Forelimb muscle (tissue), 1 donor: ENCODE measurements around the gene STAC. TPM values are rescaled to one million over a fixed set of nuclear protein-coding genes. Genes with fewer than 3 reads are reported as not detected.
A peak's percentile ranks its signal among the peaks of the same experiment; 100 is the strongest.
"Not testable (repeated sequence)": the region's sequence is repeated elsewhere in the genome, so short reads cannot be mapped to it uniquely, and the experiment has no call there.

ENCODE experiments used
- DNase-seq: peaks from one replicate; pipeline ENCODE4 v3.0.0-alpha.2; 2013; ENCODE audit warnings: low read depth
- polyA plus RNA-seq: library from polyadenylated mRNA; unstranded; fragments of 120-200 nt; gene quantifications from one replicate; pipeline ENCODE4 v1.2.1, GENCODE V29; 2013; ENCODE audit not compliant: insufficient read length

STAC gene
- polyA plus RNA-seq, 1 donor = 40.1 TPM

DNA sequence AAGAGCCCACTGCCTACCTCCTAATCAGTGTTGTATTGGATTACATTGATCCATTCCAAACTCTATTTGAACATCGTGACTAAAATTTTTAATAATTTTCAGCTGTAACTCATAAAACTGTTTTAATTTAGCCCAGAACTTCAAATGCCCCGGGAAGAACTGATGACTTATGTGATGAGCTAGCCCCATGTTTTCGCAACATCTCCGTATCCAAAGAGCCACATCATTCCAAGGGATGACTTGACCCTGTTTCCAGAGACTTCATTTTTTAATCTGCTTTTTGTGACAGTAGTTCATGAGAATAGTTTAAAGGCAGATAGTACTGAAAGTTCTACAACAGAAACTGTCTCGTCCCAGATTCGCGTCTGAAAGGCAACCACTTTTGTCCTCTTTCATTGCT is 97.4 kb downstream of the STAC start:
- DNase-seq = no peak

DNA sequence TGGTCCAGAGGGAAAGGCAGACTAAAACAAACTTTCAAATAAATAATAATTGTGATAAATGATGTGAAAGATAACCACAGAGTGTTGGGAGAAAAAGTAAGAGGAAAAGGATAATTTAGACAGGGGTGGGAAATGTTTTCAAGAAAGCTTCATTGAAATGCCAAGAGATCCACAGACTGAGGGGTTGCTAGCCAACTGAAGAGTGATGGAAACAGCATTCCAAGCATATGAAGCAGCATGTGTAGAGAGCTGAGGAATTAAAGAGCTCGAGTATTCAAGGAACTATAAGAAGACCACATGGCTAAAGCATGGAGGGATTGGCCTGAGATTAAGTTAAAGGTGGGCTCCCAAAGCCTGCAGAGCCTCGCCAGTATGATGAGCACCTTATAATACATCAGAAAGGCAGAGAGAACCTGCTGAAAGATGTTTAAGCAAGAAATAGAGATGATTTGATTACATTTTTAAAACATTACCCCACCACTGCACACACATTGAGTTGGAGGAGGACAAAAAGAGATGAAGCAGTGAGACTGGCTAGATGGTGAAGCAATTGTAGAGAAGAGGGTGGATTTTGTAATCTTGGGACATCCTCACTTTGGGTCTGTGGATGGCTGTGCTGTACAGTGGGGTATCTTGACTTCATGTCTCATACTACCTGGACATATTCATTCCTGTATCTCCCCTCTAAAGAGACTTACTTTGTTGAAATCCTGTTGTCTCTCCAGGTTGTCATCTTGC is 100.8 kb downstream of the STAC start:
- no peak for DNase-seq

DNA sequence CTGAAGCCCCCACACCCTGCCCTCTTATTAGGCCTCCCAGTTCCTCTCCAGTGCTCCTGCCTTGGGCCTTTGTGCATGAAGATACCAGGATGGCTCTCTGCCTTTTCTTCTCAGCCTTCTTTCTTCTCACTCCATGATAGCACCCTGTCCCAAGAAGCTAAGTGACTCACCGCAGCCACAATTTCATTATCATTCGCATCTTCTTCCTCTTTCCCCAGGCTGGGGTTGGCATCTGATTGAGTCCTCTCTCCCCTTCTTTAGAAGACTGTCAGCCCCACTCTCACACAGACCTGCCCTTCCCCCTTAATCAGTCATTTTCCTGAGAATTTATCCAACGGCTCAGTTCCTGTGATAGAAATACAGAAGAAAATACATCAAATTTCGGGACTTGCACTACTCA is 102.0 kb downstream of the STAC start:
- DNase-seq = no peak

DNA sequence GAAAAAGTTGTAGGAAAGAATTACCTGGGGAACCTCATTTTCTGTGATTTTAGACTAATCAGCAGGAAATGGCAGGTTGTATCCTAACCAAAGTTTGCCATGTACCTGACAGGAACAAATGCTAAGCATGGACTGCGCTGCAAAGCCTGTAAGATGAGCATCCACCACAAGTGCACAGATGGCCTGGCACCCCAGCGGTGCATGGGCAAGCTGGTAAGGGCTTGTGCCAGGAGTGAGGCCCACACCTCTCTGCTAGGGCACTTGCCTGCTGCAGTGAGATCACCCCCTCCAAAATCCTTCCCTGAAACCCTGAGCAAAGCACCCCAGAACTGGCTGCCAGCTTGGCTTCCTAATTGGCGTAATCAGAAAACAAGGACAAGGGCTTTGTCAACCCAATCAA is 102.6 kb downstream of the STAC start:
- no peak for DNase-seq

DNA sequence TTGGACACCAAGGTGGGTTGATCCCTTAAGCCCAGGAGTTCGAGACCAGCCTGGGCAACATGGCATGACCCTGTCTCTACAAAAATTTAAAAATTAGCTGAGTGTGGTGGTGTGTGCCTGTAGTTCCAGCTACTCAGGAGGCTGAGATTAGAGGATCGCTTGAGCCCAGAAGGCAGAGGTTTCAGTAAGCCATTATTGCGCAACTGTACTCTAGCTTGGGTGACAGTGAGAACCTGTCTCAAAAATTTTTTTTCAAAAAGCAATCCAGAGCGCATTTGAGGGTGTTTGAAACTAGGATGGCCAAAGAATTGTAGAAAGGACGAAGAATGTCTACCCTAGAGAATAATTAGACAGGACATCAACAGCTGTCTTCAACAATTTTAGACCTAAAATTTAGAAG is 103.4 kb downstream of the STAC start:
- DNase-seq = no peak

- no peak for DNase-seq
Observed at GRCh38 chr3:36484386-36484785, 104.1 kb downstream of the STAC start.

GRCh38 chr3:36486009-36486795 is 105.9 kb downstream of the STAC start:
- no peak for DNase-seq

- DNase-seq = no peak
Observed at GRCh38 chr3:36487616-36488015, 107.3 kb downstream of the STAC start.

GRCh38 chr3:36488077-36488789 is 107.9 kb downstream of the STAC start:
- no peak for DNase-seq

DNA sequence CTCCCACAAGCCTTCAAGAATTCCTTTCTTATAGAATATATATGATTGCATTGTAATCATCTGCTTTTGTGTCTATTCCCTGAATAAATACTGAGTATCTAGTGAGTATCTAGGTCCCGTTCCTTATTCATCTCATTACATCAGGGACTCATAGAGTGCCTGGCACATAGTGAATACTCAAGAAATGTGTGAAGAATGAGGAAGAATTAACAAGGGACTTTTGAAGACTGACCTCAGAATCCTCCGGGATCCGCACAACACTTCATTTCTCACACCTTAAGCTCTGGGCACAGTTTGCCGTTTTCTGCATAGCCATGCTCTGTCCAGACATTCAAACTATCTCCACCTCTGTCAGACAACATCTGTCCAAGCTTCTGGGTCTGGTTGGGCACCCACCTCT is 108.8 kb downstream of the STAC start:
- DNase-seq = no peak

DNA sequence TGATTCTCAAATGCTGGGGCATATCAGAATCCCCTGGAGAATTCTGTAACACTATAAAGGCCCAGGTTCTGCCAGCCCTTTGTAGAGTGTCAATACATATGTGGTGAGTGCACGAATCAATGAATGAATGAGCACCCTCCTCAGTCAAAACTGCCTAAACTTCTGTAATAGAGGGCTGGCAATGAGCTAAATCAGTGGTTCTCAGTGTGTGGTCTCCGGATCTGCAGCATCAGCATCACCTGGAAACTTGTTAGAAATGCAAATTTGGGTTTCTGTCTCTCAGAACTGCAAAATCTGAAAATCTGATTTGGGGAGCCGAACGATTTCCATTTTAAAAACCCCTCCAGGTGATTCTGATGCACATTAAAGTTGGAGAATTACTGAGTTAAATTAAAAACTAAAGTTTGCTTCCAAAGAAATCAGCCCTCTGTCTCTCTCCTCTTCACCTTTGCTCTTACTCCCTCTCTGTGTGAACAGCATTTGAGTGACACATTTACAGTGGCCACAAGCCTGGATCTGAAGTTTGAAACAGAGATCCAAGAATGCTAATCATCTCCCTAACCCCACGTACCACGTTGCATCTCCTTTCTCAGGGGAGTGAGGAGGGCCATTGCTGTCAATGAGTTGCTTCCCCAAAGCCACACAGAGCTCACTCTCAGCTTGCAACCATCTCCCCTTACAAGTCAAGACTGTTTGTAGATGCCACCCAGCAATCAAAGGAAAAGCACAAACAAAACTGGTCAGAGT is 109.5 kb downstream of the STAC start:
- no peak for DNase-seq

- no peak for DNase-seq
Observed at GRCh38 chr3:36493051-36493450, 112.7 kb downstream of the STAC start.

DNA sequence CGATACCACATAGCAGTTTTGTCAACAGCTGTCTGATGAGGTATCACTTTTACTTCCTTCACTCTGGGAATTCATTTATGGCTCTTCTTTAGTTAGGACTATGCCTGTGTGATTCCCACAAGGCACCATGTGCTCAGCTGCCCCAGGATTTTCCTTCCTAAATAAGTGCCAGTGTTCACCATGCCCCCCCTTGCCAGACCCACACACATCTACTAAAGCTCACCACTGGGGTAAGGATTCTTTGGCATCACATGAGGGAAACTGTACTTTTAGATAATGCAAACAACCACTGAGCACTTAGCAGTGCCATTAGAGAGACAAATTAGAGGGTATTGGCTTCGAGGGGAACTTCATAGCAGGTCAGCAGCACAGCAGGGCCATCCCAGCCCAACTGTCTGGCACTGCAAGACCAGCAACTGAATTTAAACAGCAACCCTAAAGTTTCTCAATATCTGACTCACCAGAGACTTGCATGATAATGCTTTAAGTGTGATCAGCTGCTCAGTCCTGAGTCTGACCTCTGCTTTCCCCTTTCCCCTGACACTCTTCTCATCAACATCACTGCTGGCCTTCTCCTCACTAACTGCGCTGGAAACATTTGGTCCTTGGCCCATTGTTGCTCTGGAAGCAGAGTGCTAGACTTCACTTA is 114.3 kb downstream of the STAC start:
- no peak for DNase-seq

GRCh38 chr3:36496684-36497633 is 116.7 kb downstream of the STAC start:
- DNase-seq = peak; percentile 88

DNA sequence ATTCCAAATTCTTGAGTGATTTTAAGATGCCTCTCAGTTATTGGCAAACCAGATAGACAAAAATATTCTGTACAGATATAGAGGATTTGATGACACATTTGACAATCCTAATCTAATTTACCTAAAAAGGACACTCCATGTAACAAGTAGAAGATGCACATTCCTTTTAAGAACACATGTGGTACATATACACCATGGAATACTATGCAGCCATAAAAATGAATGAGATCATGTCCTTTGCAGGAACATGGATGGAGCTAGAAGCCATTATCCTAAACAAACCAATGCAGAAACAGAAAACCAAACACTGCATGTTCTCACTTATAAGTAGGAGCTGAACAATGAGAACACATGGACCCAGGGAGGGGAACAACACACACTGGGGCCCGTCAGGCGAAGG is 119.7 kb downstream of the STAC start:
- DNase-seq = not testable (repeated sequence)

DNA sequence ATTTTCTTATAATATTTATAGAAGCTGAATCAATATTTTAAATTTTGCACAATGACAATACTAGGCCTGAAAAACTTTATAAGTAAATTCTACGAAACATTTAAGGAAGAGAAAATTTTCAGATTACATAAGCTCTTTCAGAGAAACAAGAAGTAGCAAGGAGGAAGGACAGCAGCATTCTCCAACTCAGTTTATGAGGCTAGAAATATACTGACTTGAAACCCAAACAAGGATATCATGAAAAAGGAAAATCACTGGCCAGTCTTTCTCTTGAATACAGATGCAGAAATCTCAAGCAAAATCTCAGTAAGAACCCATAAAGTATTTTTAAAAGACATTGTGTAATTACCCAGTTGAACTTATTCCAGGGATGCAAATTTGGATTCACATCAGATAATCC is 121.3 kb downstream of the STAC start:
- no peak for DNase-seq

GRCh38 chr3:36505393-36505792 is 125.1 kb downstream of the STAC start:
- no peak for DNase-seq

- DNase-seq = no peak
Observed at GRCh38 chr3:36511791-36512486, 131.6 kb downstream of the STAC start.

DNA sequence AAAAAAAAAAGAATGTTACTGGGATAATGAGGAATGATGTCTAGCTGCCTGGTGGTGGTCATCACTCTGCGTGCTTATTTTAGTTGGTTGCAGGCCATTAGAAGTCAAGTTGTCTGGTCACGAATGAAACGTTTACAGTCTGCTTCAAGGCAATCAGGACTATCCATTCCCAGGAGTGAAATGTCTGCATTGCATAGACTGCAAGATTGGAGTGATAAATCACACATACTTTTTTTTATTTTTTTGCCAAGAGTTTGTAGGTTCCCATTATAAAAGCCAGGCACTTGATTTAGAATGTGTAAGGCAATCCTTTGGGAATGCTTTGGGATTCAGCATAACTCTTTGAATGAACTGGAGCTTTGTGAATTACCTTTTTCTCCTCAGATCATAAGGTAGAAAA is 132.3 kb downstream of the STAC start:
- DNase-seq = no peak

- DNase-seq = no peak
Observed at GRCh38 chr3:36514171-36514570, 133.9 kb downstream of the STAC start.
